Measurements from ENCODE around the gene TMEM165.

TMEM165 gene

DNA sequence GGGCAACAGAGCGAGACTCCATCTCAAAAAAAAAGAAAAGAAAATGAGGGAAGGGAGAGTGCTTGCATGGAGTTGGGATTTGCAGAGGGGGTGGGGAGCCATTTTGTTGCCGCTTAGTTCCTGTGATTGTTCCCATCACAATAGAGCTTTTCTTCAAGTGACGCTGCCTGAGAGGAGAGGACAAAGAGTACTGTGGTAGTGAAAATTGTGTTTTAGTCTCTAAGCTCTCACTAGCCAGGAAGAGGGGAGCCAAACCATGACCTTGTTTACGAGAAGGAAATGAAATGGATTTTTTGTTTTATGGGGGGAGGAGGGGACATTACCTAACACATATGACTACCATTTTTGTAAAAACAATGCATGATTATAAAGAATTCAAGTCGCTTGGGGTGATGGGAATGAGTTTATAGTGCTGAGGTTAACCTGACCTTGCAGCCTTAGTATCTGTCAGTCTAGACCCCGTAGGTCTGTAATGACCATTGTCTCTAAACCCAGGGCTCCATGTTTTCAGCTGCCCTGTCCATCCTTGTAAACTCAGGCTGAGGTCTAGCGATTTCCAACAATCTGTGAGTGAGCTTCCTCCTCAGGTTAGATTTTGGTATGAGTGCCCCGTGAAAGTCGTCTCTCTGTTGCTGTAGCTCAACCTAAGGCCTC is 30.9 kb upstream of the TMEM165 start:
- no peaks in the 10 kb centered on the region for H3K27me3 ChIP-seq (ENCODE audit: insufficient read depth, low read length)
- H3K36me3 ChIP-seq (ENCODE audit: insufficient read depth, low read length): no peaks in the 10 kb centered on the region
- no peaks in the 10 kb centered on the region for H4K20me1 ChIP-seq (ENCODE audit: insufficient read depth, low read length)
- no peak overlapping the region for H2AFZ ChIP-seq (ENCODE audit: low read length)
- H3F3A ChIP-seq (ENCODE audit: insufficient read depth, low read length): no peaks in the 10 kb centered on the region
- no peak overlapping the region for H3K27ac ChIP-seq (ENCODE audit: low read depth, low read length, poor library complexity, severe bottlenecking)
- no peak overlapping the region for H3K4me3 ChIP-seq (ENCODE audit: low read depth, low read length, poor library complexity, severe bottlenecking)
- H3K9me3 ChIP-seq (ENCODE audit: low read length): no peaks in the 10 kb centered on the region
- no peak overlapping the region for H3K4me2 ChIP-seq (ENCODE audit: low read length)
- TF ChIP-seq, protein P1, sequence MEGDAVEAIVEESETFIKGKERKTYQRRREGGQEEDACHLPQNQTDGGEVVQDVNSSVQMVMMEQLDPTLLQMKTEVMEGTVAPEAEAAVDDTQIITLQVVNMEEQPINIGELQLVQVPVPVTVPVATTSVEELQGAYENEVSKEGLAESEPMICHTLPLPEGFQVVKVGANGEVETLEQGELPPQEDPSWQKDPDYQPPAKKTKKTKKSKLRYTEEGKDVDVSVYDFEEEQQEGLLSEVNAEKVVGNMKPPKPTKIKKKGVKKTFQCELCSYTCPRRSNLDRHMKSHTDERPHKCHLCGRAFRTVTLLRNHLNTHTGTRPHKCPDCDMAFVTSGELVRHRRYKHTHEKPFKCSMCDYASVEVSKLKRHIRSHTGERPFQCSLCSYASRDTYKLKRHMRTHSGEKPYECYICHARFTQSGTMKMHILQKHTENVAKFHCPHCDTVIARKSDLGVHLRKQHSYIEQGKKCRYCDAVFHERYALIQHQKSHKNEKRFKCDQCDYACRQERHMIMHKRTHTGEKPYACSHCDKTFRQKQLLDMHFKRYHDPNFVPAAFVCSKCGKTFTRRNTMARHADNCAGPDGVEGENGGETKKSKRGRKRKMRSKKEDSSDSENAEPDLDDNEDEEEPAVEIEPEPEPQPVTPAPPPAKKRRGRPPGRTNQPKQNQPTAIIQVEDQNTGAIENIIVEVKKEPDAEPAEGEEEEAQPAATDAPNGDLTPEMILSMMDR (IDR thresholded peaks at IDR 0.05; ENCODE audit: low read length): no peak
- no peak for TF ChIP-seq EZH2 (IDR thresholded peaks at IDR 0.05; ENCODE audit: borderline replicate concordance, low read length)
- H3K4me1 ChIP-seq (ENCODE audit: insufficient read depth, low read length, severe bottlenecking): no peaks in the 10 kb centered on the region
- no peaks in the 10 kb centered on the region for H3K9me2 ChIP-seq (ENCODE audit: low read depth, low read length)
- H3K79me2 ChIP-seq (ENCODE audit: insufficient read depth, low read length): no peaks in the 10 kb centered on the region
- no peak overlapping the region for H3K9ac ChIP-seq (ENCODE audit: low read length)

DNA sequence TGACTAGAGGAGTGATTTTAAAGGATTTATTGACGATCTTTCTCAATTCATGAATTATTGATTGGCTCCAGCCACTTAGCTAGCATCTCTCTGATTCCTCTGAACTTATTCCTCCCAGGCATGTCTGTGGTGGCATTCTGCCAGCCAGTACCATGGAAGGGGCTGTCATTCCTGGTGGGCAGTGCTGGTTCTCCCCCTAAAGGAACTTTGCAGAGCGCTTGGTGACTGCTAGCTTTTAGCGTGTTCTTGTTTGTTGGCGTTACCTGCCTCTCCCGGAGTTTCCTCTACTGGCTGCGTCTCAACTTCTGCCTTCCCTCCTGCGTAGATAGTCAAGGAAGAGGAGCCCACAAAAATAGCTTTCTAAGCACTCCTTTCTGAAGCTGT is 30.4 kb upstream of the TMEM165 start:
- peaks cover 4% of the 10 kb centered on the region; the same call in 1 of the 2 replicates for H3K36me3 ChIP-seq (ENCODE audit: insufficient read depth, low read length)
- TF ChIP-seq EZH2 (IDR thresholded peaks at IDR 0.05; ENCODE audit: borderline replicate concordance, low read length): no peak
- TF ChIP-seq, protein P1 (IDR thresholded peaks at IDR 0.05; ENCODE audit: low read length): no peak
- H3K27ac ChIP-seq (ENCODE audit: low read depth, low read length, poor library complexity, severe bottlenecking): no peak overlapping the region

GRCh38 chr4:55366621-55367020 is 29.1 kb upstream of the TMEM165 start:
- no peak overlapping the region for H3K4me3 ChIP-seq (ENCODE audit: low read depth, low read length, poor library complexity, severe bottlenecking)
- H3K36me3 ChIP-seq (ENCODE audit: insufficient read depth, low read length): peaks cover 6% of the 10 kb centered on the region; the same call in 1 of the 2 replicates
- H3K9me3 ChIP-seq (ENCODE audit: low read length): no peaks in the 10 kb centered on the region
- H2AFZ ChIP-seq (ENCODE audit: low read length): no peak overlapping the region
- TF ChIP-seq, protein P1 (IDR thresholded peaks at IDR 0.05; ENCODE audit: low read length): no peak
- TF ChIP-seq EZH2 (IDR thresholded peaks at IDR 0.05; ENCODE audit: borderline replicate concordance, low read length): no peak
- H3K4me1 ChIP-seq (ENCODE audit: insufficient read depth, low read length, severe bottlenecking): no peaks in the 10 kb centered on the region
- H4K20me1 ChIP-seq (ENCODE audit: insufficient read depth, low read length): no peaks in the 10 kb centered on the region
- no peak overlapping the region for H3K9ac ChIP-seq (ENCODE audit: low read length)
- H3K9me2 ChIP-seq (ENCODE audit: low read depth, low read length): no peaks in the 10 kb centered on the region
- H3K27me3 ChIP-seq (ENCODE audit: insufficient read depth, low read length): no peaks in the 10 kb centered on the region
- H3K4me2 ChIP-seq (ENCODE audit: low read length): no peak overlapping the region
- H3K79me2 ChIP-seq (ENCODE audit: insufficient read depth, low read length): no peaks in the 10 kb centered on the region
- H3K27ac ChIP-seq (ENCODE audit: low read depth, low read length, poor library complexity, severe bottlenecking): no peak overlapping the region
- no peaks in the 10 kb centered on the region for H3F3A ChIP-seq (ENCODE audit: insufficient read depth, low read length)

More for the DNA sequence above, 30.4 kb upstream of the TMEM165 start:
- Histone ChIP-seq H3K4me3 (ENCODE audit: low read depth, low read length, poor library complexity, severe bottlenecking) (no peak overlapping the region), H2AFZ (ENCODE audit: low read length) (no peak overlapping the region), H4K20me1 (ENCODE audit: insufficient read depth, low read length) (no peaks in the 10 kb centered on the region), H3K9me3 (ENCODE audit: low read length) (no peaks in the 10 kb centered on the region), H3K4me2 (ENCODE audit: low read length) (no peak overlapping the region), H3K79me2 (ENCODE audit: insufficient read depth, low read length) (no peaks in the 10 kb centered on the region), H3K9ac (ENCODE audit: low read length) (no peak overlapping the region), H3K9me2 (ENCODE audit: low read depth, low read length) (no peaks in the 10 kb centered on the region), H3F3A (ENCODE audit: insufficient read depth, low read length) (no peaks in the 10 kb centered on the region), H3K4me1 (ENCODE audit: insufficient read depth, low read length, severe bottlenecking) (no peaks in the 10 kb centered on the region), H3K27me3 (ENCODE audit: insufficient read depth, low read length) (no peaks in the 10 kb centered on the region)
